HepG2 (cell line): ENCODE data around the gene ATP10D. TPM values are rescaled to one million over a fixed set of nuclear protein-coding genes. Genes with fewer than 3 reads are reported as not detected.

ENCODE experiments used
- ARHGAP35 ChIP-seq: sonication (generic); formaldehyde crosslinking; IDR thresholded peaks from 2 replicates; pipeline ENCODE4 v1.9.0; 2022; ENCODE audit warnings: mild to moderate bottlenecking, inconsistent platforms, moderate library complexity, missing genetic modification reagents, borderline replicate concordance
- ARID2 ChIP-seq: sonication (generic); formaldehyde crosslinking; IDR thresholded peaks from 2 replicates; pipeline ENCODE4 v1.8.1; 2022; ENCODE audit warnings: mild to moderate bottlenecking, missing genetic modification reagents, borderline replicate concordance
- ARNT2 ChIP-seq: sonication (generic); formaldehyde crosslinking; IDR thresholded peaks from 2 replicates; pipeline ENCODE4 v1.8.0; 2022; ENCODE audit warnings: mild to moderate bottlenecking, low read depth, missing genetic modification reagents, moderate library complexity
- BHLHE40 ChIP-seq: IDR thresholded peaks from 2 replicates; pipeline ENCODE4 v1.6.1; 2011; ENCODE audit warnings: low read length, improper control_type of control experiment
- DMAP1 ChIP-seq: IDR thresholded peaks from 2 replicates; pipeline ENCODE4 v1.6.1; 2016
- ELF1 ChIP-seq: sonication (generic); formaldehyde crosslinking; IDR thresholded peaks from 2 replicates; pipeline ENCODE4 v1.4.0; 2020; ENCODE audit warnings: missing genetic modification reagents
- ELF3 ChIP-seq: IDR thresholded peaks from 2 replicates; pipeline ENCODE4 v1.6.1; 2016; ENCODE audit warnings: missing genetic modification reagents, missing compliant biosample characterization
- GABPA ChIP-seq, 2 experiments: IDR thresholded peaks; 2 replicates each; pipeline ENCODE4 v1.6.1; 2011 to 2016; ENCODE audit warnings: low read depth in 2 of 2, low read length in 1 of 2, missing biosample characterization in 1 of 2, missing genetic modification characterization in 1 of 2
- JUNB ChIP-seq: sonication (generic); formaldehyde crosslinking; IDR thresholded peaks from 2 replicates; pipeline ENCODE4 v1.8.0; 2022; ENCODE audit warnings: missing genetic modification reagents, mild to moderate bottlenecking, borderline replicate concordance
- KLF16 ChIP-seq, 2 experiments: sonication (generic) in 1 of 2; formaldehyde crosslinking in 1 of 2; IDR thresholded peaks; 2 replicates each; pipeline versions ENCODE4 v1.6.1 to v1.8.0; 2016 to 2023; ENCODE audit warnings: missing genetic modification reagents in 2 of 2, missing compliant biosample characterization in 1 of 2
- NFE2L1 ChIP-seq: sonication (generic); formaldehyde crosslinking; IDR thresholded peaks from 2 replicates; pipeline ENCODE4 v1.4.0; 2020; ENCODE audit warnings: missing genetic modification reagents, mild to moderate bottlenecking, borderline replicate concordance
- NR1H2 ChIP-seq: sonication (generic); formaldehyde crosslinking; IDR thresholded peaks from 2 replicates; pipeline ENCODE4 v1.8.1; 2022; ENCODE audit warnings: low read depth, missing genetic modification reagents, borderline replicate concordance
- YY1 ChIP-seq: IDR thresholded peaks from 2 replicates; pipeline ENCODE4 v1.6.1; 2011; ENCODE audit warnings: low read length, low read depth, moderate library complexity, mild to moderate bottlenecking; ENCODE audit not compliant: insufficient read depth, insufficient replicate concordance
- ZKSCAN1 ChIP-seq: fragments of 150-350 bp; IDR thresholded peaks from 2 replicates; pipeline ENCODE4 v1.6.1; 2014; ENCODE audit warnings: low read length
- ZNF605 ChIP-seq: sonication (generic); formaldehyde crosslinking; IDR thresholded peaks from 2 replicates; pipeline ENCODE4 v1.8.0; 2022; ENCODE audit warnings: mild to moderate bottlenecking, missing genetic modification reagents
- ZNF747 ChIP-seq: sonication (generic); formaldehyde crosslinking; IDR thresholded peaks from 2 replicates; pipeline ENCODE4 v1.8.1; 2023; ENCODE audit warnings: missing genetic modification reagents, mild to moderate bottlenecking, borderline replicate concordance
- ZNF816 ChIP-seq: sonication (generic); formaldehyde crosslinking; IDR thresholded peaks from 2 replicates; pipeline ENCODE4 v1.8.0; 2022; ENCODE audit warnings: missing genetic modification reagents, mild to moderate bottlenecking, borderline replicate concordance
- ZNF891 ChIP-seq: sonication (generic); formaldehyde crosslinking; IDR thresholded peaks from 2 replicates; pipeline ENCODE4 v1.5.0; 2020; ENCODE audit warnings: mild to moderate bottlenecking, missing genetic modification reagents
- polyA plus RNA-seq, 8 experiments: library from polyadenylated mRNA; depleted of rRNA in 3 of 8; stranded (reverse) in 7 of 8; unstranded in 1 of 8; fragments of >200 nt; fragmentation: Illumina TruSeq in 4 of 8; extraction: Trizol in 4 of 8; gene quantifications; 2 replicates each; pipeline versions ENCODE4 v1.2.1 to v1.2.3, GENCODE V29; 2011 to 2016; ENCODE audit warnings: low read depth in 4 of 8, missing spikeins in 1 of 8, mixed read lengths in 1 of 8; ENCODE audit not compliant: insufficient read depth in 1 of 8
- total RNA-seq, 5 experiments: library from RNA; depleted of rRNA; stranded (reverse); fragments of >200 nt; fragmentation: Illumina TruSeq; extraction: Trizol; gene quantifications; 2 replicates each; pipeline ENCODE4 v1.2.3, GENCODE V29; 2016; ENCODE audit warnings: low read depth in 1 of 5
- TF ChIP-seq, protein P1 (sequence below): sonication (generic); formaldehyde crosslinking; IDR thresholded peaks from 2 replicates; pipeline ENCODE4 v1.5.0; 2020; ENCODE audit warnings: missing genetic modification reagents, mild to moderate bottlenecking, borderline replicate concordance
- TF ChIP-seq, protein P2 (sequence below): sonication (generic); formaldehyde crosslinking; IDR thresholded peaks from 2 replicates; pipeline ENCODE4 v1.8.0; 2022; ENCODE audit warnings: mild to moderate bottlenecking, missing genetic modification reagents, borderline replicate concordance
- TF ChIP-seq, protein P3 (sequence below): sonication (generic); formaldehyde crosslinking; IDR thresholded peaks from 2 replicates; pipeline ENCODE4 v1.4.0; 2020; ENCODE audit warnings: missing genetic modification reagents
- TF ChIP-seq, protein P4 (sequence below): sonication (generic); formaldehyde crosslinking; IDR thresholded peaks from 2 replicates; pipeline ENCODE4 v1.8.0; 2023; ENCODE audit warnings: mild to moderate bottlenecking, missing genetic modification reagents
- TF ChIP-seq, protein P5 (sequence below): sonication (generic); formaldehyde crosslinking; IDR thresholded peaks from 2 replicates; pipeline ENCODE4 v1.5.0; 2020; ENCODE audit warnings: missing genetic modification reagents

The ATP10D gene
- total and polyA plus RNA-seq, 2 of the 13 experiments (the other 11 are each of a cell fraction or from before 2014, with no cell fraction given) = 2.2 to 9.8 TPM

DNA sequence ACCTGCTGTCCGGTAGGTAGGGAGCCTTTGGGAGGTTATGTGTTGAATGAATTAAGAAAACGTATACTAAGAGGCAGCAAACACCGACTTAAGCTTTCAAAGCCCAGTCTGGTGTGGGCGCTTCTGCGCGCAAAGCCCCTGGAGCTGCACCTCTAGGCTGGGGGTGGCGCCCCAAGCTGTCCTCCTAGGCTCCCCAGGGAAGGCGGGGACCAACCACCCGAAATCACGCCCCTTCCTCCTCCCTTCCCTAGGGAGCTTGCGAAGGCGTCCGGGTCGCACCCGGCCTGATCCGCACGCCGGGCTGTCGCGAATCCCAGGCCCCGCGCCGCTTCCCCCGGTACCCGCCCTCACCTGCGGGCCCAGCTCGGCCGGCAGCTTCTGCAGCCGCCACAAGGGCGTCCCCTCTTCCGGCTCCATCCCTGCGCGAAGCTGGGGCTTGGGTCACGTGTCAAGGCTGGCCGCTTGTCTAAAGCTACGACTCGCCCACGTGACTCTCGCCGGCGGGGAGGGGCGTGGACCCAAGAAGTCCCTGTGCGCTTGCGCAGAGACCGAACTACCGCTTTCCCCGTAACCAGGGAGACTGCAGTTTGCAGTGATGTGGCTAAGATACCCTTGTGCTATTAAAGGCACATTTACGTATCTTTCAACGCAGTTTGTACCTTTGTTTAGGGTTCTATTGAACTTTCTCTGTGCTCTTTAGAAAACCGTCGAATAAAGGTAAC, 21.7 kb upstream of the ATP10D start, which contains the start of gene COMMD8 (continued):
- TF ChIP-seq NR1H2 (no peak), GABPA (IDR thresholded peaks at IDR 0.05; ENCODE audit: low read depth, low read length) (no peak), GABPA (CRISPR knock-in tag; IDR thresholded peaks at IDR 0.05; ENCODE audit: low read depth) (peak; percentile 26; the same call in 1 of the 2 replicates), ELF3 (no peak; the same call in 1 of the 2 replicates), ELF1 (CRISPR knock-in tag) (peak; percentile 87), ZNF605 (CRISPR knock-in tag) (peak; percentile 94), NFE2L1 (CRISPR knock-in tag) (no peak), ZNF747 (CRISPR knock-in tag) (peak; percentile 56; the same call in 1 of the 2 replicates), ARID2 (CRISPR knock-in tag) (0 out of 2 replicates have a peak, but pooled peaks have one; percentile 46), ZKSCAN1 (no peak), KLF16 (CRISPR knock-in tag; IDR thresholded peaks at IDR 0.05) (peak in 1 of 2 experiments; percentile 75; a peak in 1 of 4 replicates), ZNF891 (CRISPR knock-in tag) (peak; percentile 77; the same call in 1 of the 2 replicates), JUNB (CRISPR knock-in tag) (no peak), ARNT2 (CRISPR knock-in tag) (peak; percentile 80), YY1 (peak; percentile 63), BHLHE40 (peak; percentile 89), ZNF816 (CRISPR knock-in tag) (peak; percentile 76; the same call in 1 of the 2 replicates), DMAP1 (CRISPR knock-in tag) (peak; percentile 79), ARHGAP35 (CRISPR knock-in tag) (peak; percentile 84; the same call in 1 of the 2 replicates)
- TF ChIP-seq, protein P1, sequence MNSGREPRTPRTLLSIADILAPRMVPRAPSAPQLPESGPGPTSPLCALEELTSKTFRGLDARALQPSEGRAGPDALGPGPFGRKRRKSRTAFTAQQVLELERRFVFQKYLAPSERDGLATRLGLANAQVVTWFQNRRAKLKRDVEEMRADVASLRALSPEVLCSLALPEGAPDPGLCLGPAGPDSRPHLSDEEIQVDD (CRISPR knock-in tag) = 0 out of 2 replicates have a peak, but pooled peaks have one; percentile 62
- TF ChIP-seq, protein P2, sequence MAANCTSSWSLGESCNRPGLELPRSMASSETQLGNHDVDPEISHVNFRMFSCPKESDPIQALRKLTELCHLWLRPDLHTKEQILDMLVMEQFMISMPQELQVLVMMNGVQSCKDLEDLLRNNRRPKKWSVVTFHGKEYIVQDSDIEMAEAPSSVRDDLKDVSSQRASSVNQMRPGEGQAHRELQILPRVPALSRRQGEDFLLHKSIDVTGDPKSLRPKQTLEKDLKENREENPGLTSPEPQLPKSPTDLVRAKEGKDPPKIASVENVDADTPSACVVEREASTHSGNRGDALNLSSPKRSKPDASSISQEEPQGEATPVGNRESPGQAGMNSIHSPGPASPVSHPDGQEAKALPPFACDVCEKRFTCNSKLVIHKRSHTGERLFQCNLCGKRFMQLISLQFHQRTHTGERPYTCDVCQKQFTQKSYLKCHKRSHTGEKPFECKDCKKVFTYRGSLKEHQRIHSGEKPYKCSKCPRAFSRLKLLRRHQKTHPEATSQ (CRISPR knock-in tag) = peak; percentile 92; the same call in 1 of the 2 replicates
- TF ChIP-seq, protein P3, sequence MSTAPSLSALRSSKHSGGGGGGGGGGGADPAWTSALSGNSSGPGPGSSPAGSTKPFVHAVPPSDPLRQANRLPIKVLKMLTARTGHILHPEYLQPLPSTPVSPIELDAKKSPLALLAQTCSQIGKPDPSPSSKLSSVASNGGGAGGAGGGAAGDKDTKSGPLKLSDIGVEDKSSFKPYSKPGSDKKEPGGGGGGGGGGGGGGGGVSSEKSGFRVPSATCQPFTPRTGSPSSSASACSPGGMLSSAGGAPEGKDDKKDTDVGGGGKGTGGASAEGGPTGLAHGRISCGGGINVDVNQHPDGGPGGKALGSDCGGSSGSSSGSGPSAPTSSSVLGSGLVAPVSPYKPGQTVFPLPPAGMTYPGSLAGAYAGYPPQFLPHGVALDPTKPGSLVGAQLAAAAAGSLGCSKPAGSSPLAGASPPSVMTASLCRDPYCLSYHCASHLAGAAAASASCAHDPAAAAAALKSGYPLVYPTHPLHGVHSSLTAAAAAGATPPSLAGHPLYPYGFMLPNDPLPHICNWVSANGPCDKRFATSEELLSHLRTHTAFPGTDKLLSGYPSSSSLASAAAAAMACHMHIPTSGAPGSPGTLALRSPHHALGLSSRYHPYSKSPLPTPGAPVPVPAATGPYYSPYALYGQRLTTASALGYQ (CRISPR knock-in tag) = no peak
- TF ChIP-seq, protein P4, sequence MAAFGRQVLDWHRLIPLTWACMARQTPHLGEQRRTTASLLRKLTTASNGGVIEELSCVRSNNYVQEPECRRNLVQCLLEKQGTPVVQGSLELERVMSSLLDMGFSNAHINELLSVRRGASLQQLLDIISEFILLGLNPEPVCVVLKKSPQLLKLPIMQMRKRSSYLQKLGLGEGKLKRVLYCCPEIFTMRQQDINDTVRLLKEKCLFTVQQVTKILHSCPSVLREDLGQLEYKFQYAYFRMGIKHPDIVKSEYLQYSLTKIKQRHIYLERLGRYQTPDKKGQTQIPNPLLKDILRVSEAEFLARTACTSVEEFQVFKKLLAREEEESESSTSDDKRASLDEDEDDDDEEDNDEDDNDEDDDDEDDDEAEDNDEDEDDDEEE (CRISPR knock-in tag) = peak; percentile 86; the same call in 1 of the 2 replicates
- TF ChIP-seq, protein P5, sequence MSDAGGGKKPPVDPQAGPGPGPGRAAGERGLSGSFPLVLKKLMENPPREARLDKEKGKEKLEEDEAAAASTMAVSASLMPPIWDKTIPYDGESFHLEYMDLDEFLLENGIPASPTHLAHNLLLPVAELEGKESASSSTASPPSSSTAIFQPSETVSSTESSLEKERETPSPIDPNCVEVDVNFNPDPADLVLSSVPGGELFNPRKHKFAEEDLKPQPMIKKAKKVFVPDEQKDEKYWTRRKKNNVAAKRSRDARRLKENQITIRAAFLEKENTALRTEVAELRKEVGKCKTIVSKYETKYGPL (CRISPR knock-in tag) = no peak
